ENCODE results near the gene BCL2.

DNA sequence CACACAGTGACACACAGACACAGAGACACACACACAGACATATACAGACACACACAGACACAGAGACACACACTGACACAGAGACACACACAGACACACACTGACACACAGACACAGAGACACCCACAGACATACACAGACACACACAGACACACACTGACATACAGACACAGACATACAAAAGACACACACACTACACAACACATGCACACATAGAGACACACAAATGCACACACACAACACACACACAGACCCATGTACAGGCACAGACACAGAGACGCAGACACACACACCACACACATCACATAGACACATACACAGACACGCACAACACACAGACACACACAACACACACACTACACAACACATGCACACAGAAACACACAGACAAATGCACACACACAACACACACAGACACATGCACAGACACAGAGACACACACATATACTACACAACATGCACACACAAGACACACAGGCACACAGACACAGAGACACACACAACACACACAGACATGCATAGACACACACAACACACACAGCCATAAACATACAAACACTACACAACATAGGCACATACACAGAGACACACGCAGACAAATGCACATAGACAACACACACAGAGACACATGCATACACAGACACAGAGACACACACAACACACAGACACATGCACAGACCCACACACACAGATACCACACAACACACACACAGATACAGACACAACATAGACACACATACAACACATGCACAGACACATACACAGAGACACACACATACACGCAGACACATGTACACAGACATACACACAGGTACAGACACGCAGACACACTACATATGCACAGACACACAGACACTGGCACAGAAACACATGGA, 120.5 kb downstream of the BCL2 start:
- TF ChIP-seq CTCF (IDR thresholded peaks at IDR 0.05) (no peak), POLR2A (IDR thresholded peaks at IDR 0.05) (no peak)

Data from prostate gland (tissue), 2 donors.